ENCODE data around the gene LSMEM2.

Gene LSMEM2

GRCh38 chr3:50322386-50323091 lies 43.7 kb downstream of the LSMEM2 start, which contains the start of gene HYAL2:
Gene HYAL2 (minus strand): TSS chr3:50322745. CDS start chr3:50320489, 2,256 bp downstream.
- DNase-seq (ENCODE audit: low read depth), result no peak

GRCh38 chr3:50323092-50323600 lies 44.3 kb downstream of the LSMEM2 start:
- no peak for DNase-seq (ENCODE audit: low read depth)

GRCh38 chr3:50323614-50324199 lies 44.8 kb downstream of the LSMEM2 start:
- no peak for DNase-seq (ENCODE audit: low read depth)

DNA sequence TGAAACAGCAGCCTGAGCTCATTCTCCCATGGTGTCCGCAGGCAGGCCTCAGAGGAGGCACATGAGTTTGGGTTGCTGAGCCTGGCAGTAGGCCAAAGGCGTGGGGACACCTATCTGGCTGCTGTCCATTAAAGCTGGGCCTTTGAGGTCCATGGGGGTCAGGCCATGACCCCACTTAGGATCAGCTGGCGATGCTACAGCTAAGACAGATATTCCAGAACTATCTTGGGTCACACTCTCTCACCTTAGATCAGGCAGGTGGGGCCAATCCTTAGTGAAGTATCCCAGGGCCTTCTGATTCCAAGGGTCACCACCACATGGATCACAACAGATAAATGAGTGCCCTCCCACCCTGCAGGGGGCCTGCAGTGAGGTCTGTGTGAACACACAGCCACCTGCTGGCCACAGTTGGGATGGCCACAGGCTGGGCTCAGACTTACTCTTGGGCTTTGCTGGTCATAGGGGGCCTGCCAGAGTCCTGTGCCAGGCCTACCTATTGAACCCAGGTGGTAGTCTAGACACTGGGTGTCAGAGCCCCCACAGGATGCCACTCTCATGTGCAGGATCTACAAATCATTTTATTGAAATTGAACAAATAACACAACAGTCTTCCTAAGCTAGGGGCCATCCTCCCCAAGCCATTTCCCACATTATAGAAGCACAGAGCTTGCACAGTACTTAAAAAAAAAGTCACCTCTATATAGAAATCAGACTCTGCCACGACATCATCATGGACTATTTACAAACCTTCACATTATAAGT lies 45.6 kb downstream of the LSMEM2 start:
- peak; percentile 26 for DNase-seq (ENCODE audit: low read depth)

GRCh38 chr3:50325113-50325480 lies 46.2 kb downstream of the LSMEM2 start:
- no peak for DNase-seq (ENCODE audit: low read depth)

DNA sequence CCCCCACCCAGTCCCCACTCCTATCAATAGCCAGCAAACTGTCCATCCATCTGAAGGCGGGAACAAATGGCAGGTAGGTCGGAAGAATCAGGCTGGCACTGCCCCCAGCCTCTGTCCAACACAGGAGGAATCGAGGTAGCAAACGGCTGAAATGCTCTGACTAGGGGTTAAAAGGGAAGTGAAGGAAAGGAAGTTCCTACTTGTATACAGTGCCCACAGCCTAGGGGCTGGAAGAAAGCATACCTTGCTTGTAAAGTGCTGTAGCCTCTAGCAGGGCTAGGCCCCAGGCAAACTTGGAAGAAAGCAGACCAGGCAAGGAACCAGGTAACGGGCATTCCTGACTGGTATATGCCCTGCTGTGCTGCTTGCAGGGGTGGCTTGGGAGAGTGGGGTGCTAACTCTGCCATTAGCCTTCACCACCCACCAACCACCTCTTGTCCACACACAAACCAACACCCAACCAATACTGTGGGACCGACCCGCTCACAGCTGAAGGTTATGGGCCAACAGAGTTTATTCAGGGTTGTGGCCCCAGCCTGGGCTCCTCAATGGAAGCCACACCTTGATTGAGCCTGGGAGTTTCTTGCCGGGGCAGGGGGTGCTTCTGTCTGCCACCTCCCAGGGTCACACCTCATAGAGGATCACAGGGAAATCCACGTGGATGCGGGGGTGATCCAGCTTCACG lies 46.8 kb downstream of the LSMEM2 start:
- no peak for DNase-seq (ENCODE audit: low read depth)

DNA sequence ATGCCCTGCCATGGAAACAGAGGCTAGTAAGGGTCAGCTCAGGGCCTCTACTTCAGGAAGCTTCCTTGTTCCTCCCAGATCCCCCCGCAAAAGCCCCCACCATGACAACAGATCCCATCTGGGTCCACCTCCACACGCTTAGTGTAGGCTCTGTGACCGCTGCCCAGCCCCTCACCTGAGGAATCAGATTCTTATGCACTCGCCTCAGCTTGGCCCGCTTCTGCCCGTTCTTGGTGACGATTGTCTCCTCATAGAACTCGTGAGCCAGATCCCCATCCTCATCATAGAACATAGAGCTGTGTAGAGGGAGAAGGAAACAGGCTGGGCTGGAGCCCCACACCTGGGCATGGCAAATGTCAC lies 47.3 kb downstream of the LSMEM2 start:
- DNase-seq (ENCODE audit: low read depth), result no peak

DNA sequence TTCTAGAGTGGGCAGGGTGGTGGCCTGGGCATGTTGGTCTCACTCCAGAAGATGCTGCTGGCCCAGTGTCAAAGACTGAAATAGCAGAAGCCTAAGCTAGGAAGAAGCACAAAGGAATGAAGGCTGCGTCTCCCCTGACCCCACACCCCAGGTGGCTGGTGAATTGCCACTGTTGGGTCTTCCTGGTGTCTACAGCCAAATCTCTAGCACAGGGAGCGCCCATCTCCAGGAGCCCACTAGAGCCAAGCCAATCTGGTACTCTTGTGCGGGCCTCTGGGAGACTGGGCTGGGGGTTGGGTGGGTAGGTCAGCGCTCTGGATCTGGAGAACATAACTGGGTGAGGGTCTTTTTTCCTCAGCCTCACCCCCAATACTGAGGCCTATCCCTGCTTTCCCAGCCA lies 48.2 kb downstream of the LSMEM2 start:
- DNase-seq (ENCODE audit: low read depth), result no peak

DNA sequence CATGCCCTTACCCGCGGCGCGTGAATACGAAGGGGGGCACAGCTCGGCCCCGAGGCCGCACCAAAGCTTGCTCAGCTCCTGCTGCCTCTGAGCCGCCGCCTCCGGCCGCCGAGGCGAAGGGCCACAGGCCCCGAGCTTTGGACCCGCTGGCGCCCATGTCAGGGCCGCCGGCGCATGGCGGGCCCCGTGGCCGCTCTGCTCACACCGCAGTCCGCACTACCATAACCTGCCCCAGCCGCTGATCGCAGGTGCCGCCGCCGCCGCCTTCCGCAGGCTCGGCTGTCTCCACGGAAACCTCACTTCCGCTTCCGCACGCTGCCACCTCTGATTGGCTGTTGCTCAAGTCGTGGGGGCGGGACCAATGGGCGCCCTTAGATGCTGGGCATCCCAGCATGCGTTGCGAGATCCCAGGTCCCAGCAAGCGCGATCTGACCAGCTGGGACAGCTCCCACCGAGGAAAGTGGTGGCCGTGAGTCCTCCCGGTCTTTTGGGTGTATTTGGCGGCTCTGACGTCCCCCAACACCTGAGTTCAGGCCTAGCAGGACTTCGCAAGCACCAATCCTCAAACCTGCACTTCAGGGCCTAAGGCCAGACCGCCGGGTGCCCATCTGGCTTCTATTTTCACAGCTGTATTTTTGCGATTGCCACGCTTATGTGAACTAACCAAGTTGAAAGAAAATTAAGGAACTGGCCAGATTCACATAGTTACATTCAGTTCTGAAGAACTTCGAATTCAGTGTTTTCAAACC lies 49.2 kb downstream of the LSMEM2 start, which contains the start of gene TUSC2:
TSS of gene TUSC2 (minus strand) at position 281 of the 749 bp plus-strand sequence. CDS start at position 157, 124 bp downstream.
- peak; percentile 90 for DNase-seq (ENCODE audit: low read depth)

DNA sequence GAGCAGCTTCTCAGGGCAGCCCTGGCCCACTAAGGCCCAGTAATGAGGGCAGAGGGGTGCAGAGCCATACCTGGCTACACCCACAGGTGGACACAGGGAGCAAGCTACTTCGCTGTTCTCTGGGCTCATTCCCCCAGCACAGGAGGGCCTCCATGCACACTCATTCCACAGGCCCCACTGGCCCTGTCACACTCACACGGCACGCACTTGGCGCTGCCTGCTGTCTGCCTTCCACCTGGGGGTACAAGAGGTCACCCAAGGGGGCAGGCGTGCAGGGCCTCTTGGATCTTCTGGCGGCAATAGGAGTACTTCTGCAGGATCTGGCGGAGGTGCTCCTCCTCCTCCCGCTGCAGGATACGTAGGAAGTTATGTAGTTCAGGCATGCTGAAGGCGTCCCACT lies 51.4 kb downstream of the LSMEM2 start:
- DNase-seq (ENCODE audit: low read depth), result no peak

GRCh38 chr3:50331364-50331907 lies 52.5 kb downstream of the LSMEM2 start:
- DNase-seq (ENCODE audit: low read depth), result no peak

GRCh38 chr3:50333744-50334328 lies 54.9 kb downstream of the LSMEM2 start:
- no peak for DNase-seq (ENCODE audit: low read depth)

DNA sequence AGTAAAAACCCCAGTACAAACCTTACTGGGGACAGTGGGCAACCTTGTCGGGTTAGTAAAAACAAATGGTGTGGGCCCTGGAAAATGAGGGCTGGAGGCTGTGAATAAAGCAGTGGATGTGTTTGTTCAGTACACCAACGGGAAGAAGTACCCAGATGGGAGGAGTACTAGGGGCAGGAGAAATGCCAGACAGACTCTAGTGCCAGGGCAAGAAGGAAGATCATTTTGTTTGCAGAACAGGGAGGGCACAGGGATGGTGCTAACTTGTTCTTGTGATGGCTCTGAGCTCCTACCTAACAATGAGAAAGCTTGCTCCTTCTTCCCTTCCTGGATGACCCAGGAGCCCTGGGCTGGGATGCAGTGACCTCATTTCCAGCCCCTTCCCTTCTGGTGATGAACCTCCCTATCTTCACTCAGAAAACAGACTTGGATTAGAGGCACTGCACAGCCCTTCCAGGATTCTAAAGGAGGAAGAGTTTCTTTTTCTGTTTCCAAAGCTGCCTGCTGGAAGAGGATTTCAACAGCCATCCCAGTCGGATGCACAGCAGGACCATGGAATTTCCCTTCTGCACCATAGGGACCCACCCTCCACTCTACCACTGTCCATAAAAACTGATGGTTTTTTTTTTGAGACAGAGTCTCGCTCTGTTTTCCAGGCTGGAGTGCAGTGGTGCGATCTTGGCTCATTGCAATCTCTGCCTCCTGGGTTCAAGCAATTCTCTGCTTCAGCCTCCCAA lies 55.6 kb downstream of the LSMEM2 start:
- no peak for DNase-seq (ENCODE audit: low read depth)

DNA sequence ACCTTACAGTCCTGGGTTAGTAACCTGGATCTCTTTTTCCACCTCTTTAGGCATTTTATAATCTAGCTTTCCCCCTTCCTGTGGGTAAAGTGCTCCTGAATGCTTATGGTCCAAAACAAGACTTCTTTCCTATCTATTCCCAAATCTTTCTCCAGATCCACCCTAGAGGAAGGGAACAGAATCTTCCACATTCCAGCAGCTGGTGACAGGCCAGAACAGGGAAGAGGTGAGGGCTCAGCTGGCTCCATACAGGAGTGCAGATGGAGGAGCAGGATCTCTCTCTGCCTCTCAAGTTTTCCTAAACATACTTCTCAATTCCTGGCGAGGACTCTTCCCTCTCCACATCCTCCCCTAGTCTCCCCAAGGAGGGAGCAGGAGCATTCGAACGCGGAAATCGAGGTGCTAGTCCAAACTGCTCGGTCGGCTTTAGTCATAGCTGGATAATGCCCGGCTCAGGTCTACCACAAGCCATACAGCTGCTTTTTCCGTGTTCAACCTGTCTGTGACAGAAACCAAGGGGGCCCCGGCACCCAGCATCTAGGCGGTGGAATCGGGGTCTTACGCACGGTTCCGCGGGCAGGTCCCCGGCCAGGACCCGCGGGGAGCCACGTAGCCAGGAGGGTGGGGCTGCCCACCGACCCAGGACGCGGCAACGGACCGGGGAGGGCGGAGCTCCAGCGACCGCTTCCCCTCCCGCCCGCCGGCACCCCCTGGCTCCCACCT lies 57.7 kb downstream of the LSMEM2 start:
- DNase-seq (ENCODE audit: low read depth), result no peak

DNA sequence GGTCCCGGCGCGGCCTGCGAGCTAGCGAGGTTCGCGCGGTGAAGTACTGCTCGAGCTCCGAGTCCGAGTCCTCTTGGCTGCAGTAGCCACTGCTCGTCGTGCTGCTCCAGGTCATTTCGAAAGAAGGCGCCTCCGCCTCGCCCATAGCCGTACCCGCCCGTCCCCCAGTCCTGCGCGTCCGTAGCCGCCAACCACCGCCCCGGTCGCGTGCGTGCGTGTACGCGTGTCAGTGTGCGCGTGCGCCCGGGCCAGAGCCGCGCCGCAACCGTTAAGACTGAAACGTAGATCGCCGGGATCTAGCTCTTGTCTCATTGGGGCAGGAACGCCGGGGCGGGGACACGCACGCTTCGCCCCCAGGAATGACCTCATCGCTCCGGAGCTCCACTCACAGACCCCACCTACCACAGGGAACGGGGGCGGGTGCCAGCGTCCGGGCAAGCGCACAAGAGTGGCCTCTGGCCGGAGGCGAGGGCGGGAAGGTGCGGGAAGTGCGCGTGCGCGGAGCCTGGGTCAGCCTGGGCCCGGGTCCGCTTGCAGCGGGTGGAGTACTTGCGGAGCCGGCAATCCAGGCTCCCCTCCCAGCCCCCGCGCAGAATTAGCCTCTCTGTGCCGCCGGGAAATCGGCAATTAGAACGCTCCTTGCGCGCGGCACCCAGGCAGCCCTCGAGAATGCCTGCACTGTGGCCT lies 58.4 kb downstream of the LSMEM2 start:
- peak; percentile 92 for DNase-seq (ENCODE audit: low read depth)

Measured in T-helper 22 cell (primary cell).